ENCODE data around the gene UBIAD1. TPM values are rescaled to one million over a fixed set of nuclear protein-coding genes. Genes with fewer than 3 reads are reported as not detected.

Gene UBIAD1
- total RNA-seq, 1 donor from 2014 or later: 10.5 TPM

DNA sequence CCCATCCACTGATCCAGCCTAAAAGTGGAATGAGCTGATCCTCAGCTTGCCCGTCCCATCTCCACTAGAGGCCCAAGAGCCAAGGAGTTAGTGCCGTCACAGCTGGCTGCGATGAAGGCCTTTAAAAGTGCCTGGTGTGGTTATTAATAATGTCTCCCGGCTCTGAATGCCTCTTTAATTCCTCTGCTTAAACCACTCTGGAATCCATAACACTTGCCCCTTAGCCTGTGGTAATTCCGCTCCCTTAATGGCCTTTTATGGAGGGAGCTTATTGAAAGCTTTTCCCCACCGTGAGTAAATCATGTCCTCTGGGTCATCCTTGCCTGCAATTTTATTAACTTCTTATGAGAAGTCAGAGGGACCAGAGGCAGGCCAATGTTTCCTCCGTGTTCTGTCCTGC lies 55.4 kb downstream of the UBIAD1 start:
- Mint-ChIP-seq H3K27me3 (ENCODE audit: low read depth) (peaks cover 27% of the 10 kb centered on the region), H3K4me1 (ENCODE audit: low read depth) (no peaks in the 10 kb centered on the region), H3K36me3 (ENCODE audit: low read depth) (no peaks in the 10 kb centered on the region), H3K4me3 (ENCODE audit: unreplicated experiment) (no peak overlapping the region), H3K9me3 (ENCODE audit: low read depth) (no peaks in the 10 kb centered on the region), H3K27ac (ENCODE audit: unreplicated experiment) (no peak overlapping the region)
- TF ChIP-seq, protein P1, sequence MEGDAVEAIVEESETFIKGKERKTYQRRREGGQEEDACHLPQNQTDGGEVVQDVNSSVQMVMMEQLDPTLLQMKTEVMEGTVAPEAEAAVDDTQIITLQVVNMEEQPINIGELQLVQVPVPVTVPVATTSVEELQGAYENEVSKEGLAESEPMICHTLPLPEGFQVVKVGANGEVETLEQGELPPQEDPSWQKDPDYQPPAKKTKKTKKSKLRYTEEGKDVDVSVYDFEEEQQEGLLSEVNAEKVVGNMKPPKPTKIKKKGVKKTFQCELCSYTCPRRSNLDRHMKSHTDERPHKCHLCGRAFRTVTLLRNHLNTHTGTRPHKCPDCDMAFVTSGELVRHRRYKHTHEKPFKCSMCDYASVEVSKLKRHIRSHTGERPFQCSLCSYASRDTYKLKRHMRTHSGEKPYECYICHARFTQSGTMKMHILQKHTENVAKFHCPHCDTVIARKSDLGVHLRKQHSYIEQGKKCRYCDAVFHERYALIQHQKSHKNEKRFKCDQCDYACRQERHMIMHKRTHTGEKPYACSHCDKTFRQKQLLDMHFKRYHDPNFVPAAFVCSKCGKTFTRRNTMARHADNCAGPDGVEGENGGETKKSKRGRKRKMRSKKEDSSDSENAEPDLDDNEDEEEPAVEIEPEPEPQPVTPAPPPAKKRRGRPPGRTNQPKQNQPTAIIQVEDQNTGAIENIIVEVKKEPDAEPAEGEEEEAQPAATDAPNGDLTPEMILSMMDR (IDR thresholded peaks at IDR 0.05): no peak
- DNase-seq (ENCODE audit: low spot score): no peak

DNA sequence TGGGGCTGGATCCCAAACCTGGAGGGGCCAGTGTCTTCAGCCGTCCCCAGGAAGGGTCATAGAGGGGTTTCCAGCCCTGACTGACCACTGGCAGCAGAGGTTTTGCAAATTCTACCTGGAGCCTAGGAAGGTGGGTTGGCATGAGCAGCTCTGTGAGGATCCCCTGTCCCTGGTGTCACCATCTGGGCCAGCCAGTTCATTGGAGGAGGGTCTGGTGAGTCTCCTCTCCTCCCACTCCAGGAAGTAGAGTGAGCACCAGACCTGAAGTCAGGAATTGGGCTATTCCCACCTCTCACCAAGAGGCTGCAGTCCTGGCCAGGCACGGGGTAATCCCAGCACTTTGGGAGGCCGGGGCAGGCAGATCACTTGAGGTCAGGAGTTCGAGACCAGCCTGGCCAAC lies 57.4 kb downstream of the UBIAD1 start:
- Mint-ChIP-seq H3K4me3 (ENCODE audit: unreplicated experiment) (no peak overlapping the region), H3K36me3 (ENCODE audit: low read depth) (no peaks in the 10 kb centered on the region), H3K4me1 (ENCODE audit: low read depth) (no peaks in the 10 kb centered on the region), H3K27ac (ENCODE audit: unreplicated experiment) (no peak overlapping the region), H3K27me3 (ENCODE audit: low read depth) (peaks cover 23% of the 10 kb centered on the region), H3K9me3 (ENCODE audit: low read depth) (no peaks in the 10 kb centered on the region)
- DNase-seq (ENCODE audit: low spot score): no peak
- TF ChIP-seq, protein P1 (IDR thresholded peaks at IDR 0.05): no peak

DNA sequence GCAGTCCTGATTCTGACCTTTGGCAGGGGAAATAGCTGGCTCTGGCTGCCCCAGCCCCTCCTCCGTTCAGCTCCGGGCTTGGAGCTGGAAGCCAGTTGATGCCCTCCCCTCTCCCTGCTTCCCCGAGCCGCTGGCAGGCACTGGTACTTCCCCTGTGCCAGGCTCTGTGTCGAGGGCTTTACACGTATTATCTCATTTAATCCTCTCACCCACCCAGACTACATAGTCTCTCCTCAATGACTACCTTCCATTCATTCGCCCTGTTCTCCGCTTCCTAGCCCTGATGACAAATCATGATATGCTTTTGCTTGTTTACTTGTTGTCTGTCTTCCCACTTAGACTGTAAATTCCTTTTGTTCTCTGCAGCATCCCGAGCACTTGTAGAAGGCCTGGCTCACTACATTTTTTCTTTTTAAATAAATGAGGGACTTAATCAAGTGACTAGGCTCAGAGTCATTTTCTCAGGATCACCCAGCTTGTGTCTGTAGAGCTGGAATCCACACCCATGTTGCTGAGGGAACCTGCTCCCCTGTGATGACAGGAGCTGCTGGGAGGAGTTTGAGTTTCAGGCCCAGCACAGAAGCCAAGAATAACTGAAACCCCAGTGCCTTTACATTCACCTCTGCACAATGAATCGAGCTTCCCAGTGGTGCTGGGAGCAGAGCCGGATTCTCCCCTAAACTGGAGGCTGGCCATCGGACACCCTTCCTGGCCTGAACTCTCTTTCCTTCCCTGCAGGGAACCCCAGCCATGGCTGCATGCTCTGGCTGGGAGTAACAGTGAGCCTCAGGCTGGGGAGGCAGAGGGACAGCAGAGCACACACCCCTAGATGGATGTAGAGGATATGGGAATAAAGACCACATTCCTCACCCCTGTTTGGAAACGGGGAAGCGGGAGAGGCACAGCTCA lies 58.3 kb downstream of the UBIAD1 start:
- H3K4me1 Mint-ChIP-seq (ENCODE audit: low read depth): no peaks in the 10 kb centered on the region
- no peaks in the 10 kb centered on the region for H3K9me3 Mint-ChIP-seq (ENCODE audit: low read depth)
- no peak overlapping the region for H3K27ac Mint-ChIP-seq (ENCODE audit: unreplicated experiment)
- peaks cover 21% of the 10 kb centered on the region for H3K27me3 Mint-ChIP-seq (ENCODE audit: low read depth)
- H3K4me3 Mint-ChIP-seq (ENCODE audit: unreplicated experiment): no peak overlapping the region
- no peaks in the 10 kb centered on the region for H3K36me3 Mint-ChIP-seq (ENCODE audit: low read depth)
- TF ChIP-seq, protein P1 (IDR thresholded peaks at IDR 0.05): no peak
- no peak for DNase-seq (ENCODE audit: low spot score)

DNA sequence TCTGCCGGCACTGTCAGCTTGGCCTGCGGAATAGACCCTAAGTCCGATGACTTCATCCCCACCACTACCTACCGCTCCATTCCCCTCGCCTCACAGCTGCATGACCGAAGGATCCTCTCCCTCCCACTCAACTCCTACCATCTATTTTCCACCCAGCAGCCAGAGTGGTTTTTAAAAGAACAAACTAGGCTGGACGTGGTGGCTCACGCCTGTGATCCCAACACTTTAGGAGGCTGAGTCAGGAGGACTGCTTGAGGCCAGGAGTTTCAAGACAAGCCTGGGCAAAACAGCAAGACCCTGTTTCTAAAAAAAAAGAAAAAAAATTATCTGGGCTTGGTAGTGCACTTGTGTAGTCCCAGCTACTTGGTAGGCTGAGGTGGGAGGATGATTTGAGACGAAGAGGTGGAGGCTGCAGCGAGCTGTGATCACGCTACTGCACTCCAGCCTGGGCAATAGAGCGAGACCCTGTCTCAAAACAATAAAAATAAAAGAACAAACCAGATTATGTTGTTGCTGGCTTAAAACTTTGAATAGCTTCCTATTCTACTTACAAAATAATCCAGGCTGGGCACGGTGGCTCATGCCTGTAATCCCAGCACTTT lies 59.0 kb downstream of the UBIAD1 start:
- H3K4me1 Mint-ChIP-seq (ENCODE audit: low read depth): no peaks in the 10 kb centered on the region
- DNase-seq (ENCODE audit: low spot score): no peak
- H3K9me3 Mint-ChIP-seq (ENCODE audit: low read depth): no peaks in the 10 kb centered on the region
- H3K27me3 Mint-ChIP-seq (ENCODE audit: low read depth): peaks cover 21% of the 10 kb centered on the region
- H3K4me3 Mint-ChIP-seq (ENCODE audit: unreplicated experiment): no peak overlapping the region
- TF ChIP-seq, protein P1 (IDR thresholded peaks at IDR 0.05): no peak
- H3K27ac Mint-ChIP-seq (ENCODE audit: unreplicated experiment): peak overlapping the region; percentile 32
- H3K36me3 Mint-ChIP-seq (ENCODE audit: low read depth): no peaks in the 10 kb centered on the region

DNA sequence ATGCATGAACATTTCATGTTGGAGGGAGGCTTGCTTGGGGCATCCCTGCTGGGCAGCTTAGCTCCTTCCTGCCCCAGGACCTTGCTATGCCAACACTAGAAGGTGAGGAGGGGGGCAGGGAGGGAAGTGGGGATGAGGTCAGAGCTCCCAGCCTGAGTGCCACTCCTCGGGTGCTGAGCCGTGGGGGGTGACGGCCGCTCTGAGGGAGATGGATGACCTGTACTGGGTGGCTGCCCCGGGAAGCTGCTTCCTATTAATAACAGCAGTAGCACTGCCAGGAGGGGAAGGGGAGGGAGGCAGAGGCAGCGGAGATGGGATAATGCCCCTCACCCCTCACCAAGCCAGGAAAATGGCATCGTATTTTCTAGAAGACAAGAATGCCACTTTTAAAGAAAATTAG lies 60.6 kb downstream of the UBIAD1 start:
- no peaks in the 10 kb centered on the region for H3K36me3 Mint-ChIP-seq (ENCODE audit: low read depth)
- no peak overlapping the region for H3K4me3 Mint-ChIP-seq (ENCODE audit: unreplicated experiment)
- TF ChIP-seq, protein P1 (IDR thresholded peaks at IDR 0.05): no peak
- DNase-seq (ENCODE audit: low spot score): no peak
- H3K27ac Mint-ChIP-seq (ENCODE audit: unreplicated experiment): no peak overlapping the region
- peaks cover 26% of the 10 kb centered on the region for H3K27me3 Mint-ChIP-seq (ENCODE audit: low read depth)
- no peaks in the 10 kb centered on the region for H3K4me1 Mint-ChIP-seq (ENCODE audit: low read depth)
- no peaks in the 10 kb centered on the region for H3K9me3 Mint-ChIP-seq (ENCODE audit: low read depth)

Data from chondrocyte (in vitro differentiated cells).